Measurements from ENCODE around the gene CPNE6.
A peak's percentile ranks its signal among the peaks of the same experiment; 100 is the strongest.

CPNE6 gene

DNA sequence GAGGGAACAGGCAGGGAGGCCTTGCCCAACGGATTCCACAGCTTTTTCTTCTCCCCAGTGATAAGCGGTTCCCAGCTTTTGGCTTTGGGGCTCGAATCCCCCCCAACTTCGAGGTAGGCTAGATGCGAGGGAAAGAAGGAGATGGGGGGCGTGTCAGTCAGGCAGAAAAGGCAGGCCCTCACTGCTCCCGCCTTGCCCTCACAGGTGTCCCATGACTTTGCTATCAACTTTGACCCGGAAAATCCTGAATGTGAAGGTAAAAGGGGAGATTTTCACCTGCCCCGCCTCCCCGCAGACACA is 4.9 kb downstream of the CPNE6 start:
- no peak overlapping the region for H3K4me2 ChIP-seq (ENCODE audit: low read length)

GRCh38 chr14:24077086-24077485 is 5.7 kb downstream of the CPNE6 start:
- Histone ChIP-seq H3K36me3 (ENCODE audit: control insufficient read depth, insufficient read depth, low read length) (no peaks in the 10 kb centered on the region), H3K79me2 (no peaks in the 10 kb centered on the region), H3K27me3 (ENCODE audit: control insufficient read depth, insufficient read depth, low read length) (no peaks in the 10 kb centered on the region), H3K9me3 (ENCODE audit: control insufficient read depth, low read length) (no peaks in the 10 kb centered on the region), H3K4me2 (ENCODE audit: low read length) (no peak overlapping the region), H2AFZ (no peak overlapping the region), H3K4me1 (peaks cover 48% of the 10 kb centered on the region), H3K9ac (no peak overlapping the region), H3K4me3 (ENCODE audit: low read depth, low read length) (no peak overlapping the region), H3K27ac (no peak overlapping the region)
- TF ChIP-seq, protein P1, sequence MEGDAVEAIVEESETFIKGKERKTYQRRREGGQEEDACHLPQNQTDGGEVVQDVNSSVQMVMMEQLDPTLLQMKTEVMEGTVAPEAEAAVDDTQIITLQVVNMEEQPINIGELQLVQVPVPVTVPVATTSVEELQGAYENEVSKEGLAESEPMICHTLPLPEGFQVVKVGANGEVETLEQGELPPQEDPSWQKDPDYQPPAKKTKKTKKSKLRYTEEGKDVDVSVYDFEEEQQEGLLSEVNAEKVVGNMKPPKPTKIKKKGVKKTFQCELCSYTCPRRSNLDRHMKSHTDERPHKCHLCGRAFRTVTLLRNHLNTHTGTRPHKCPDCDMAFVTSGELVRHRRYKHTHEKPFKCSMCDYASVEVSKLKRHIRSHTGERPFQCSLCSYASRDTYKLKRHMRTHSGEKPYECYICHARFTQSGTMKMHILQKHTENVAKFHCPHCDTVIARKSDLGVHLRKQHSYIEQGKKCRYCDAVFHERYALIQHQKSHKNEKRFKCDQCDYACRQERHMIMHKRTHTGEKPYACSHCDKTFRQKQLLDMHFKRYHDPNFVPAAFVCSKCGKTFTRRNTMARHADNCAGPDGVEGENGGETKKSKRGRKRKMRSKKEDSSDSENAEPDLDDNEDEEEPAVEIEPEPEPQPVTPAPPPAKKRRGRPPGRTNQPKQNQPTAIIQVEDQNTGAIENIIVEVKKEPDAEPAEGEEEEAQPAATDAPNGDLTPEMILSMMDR (IDR thresholded peaks at IDR 0.05) = no peak

More for the DNA sequence above, 4.9 kb downstream of the CPNE6 start:
- H3K27ac ChIP-seq = no peak overlapping the region
- H2AFZ ChIP-seq = peak overlapping the region; percentile 28
- H3K4me3 ChIP-seq (ENCODE audit: low read depth, low read length) = no peak overlapping the region
- H3K36me3 ChIP-seq (ENCODE audit: control insufficient read depth, insufficient read depth, low read length) = no peaks in the 10 kb centered on the region
- no peaks in the 10 kb centered on the region for H3K27me3 ChIP-seq (ENCODE audit: control insufficient read depth, insufficient read depth, low read length)
- no peaks in the 10 kb centered on the region for H3K79me2 ChIP-seq
- H3K4me1 ChIP-seq = peaks cover 47% of the 10 kb centered on the region
- no peaks in the 10 kb centered on the region for H3K9me3 ChIP-seq (ENCODE audit: control insufficient read depth, low read length)
- no peak overlapping the region for H3K9ac ChIP-seq
- TF ChIP-seq, protein P1 (IDR thresholded peaks at IDR 0.05) = no peak

GRCh38 chr14:24078146-24078545 is 6.8 kb downstream of the CPNE6 start:
- Histone ChIP-seq H3K36me3 (ENCODE audit: control insufficient read depth, insufficient read depth, low read length) (no peaks in the 10 kb centered on the region), H3K4me1 (peaks cover 43% of the 10 kb centered on the region), H3K27ac (no peak overlapping the region), H3K4me3 (ENCODE audit: low read depth, low read length) (no peak overlapping the region), H3K79me2 (no peaks in the 10 kb centered on the region), H3K9me3 (ENCODE audit: control insufficient read depth, low read length) (no peaks in the 10 kb centered on the region), H3K9ac (no peak overlapping the region), H2AFZ (no peak overlapping the region), H3K27me3 (ENCODE audit: control insufficient read depth, insufficient read depth, low read length) (no peaks in the 10 kb centered on the region), H3K4me2 (ENCODE audit: low read length) (no peak overlapping the region)
- TF ChIP-seq, protein P1 (IDR thresholded peaks at IDR 0.05) = no peak

- no peak overlapping the region for H3K4me2 ChIP-seq (ENCODE audit: low read length)
- peak overlapping the region; percentile 97 for H3K27ac ChIP-seq
- peak overlapping the region; percentile 31 for H2AFZ ChIP-seq
- H3K4me1 ChIP-seq = peaks cover 34% of the 10 kb centered on the region
- H3K9ac ChIP-seq = no peak overlapping the region
- H3K36me3 ChIP-seq (ENCODE audit: control insufficient read depth, insufficient read depth, low read length) = no peaks in the 10 kb centered on the region
- H3K79me2 ChIP-seq = no peaks in the 10 kb centered on the region
- H3K27me3 ChIP-seq (ENCODE audit: control insufficient read depth, insufficient read depth, low read length) = no peaks in the 10 kb centered on the region
- TF ChIP-seq, protein P1 (IDR thresholded peaks at IDR 0.05) = no peak
- no peak overlapping the region for H3K4me3 ChIP-seq (ENCODE audit: low read depth, low read length)
- H3K9me3 ChIP-seq (ENCODE audit: control insufficient read depth, low read length) = no peaks in the 10 kb centered on the region
Measured at GRCh38 chr14:24079491-24080141, 8.3 kb downstream of the CPNE6 start.

- peaks cover 32% of the 10 kb centered on the region for H3K4me1 ChIP-seq
- H3K27ac ChIP-seq = peak overlapping the region; percentile 97
Measured at GRCh38 chr14:24080142-24080530, 8.8 kb downstream of the CPNE6 start.

More at GRCh38 chr14:24080142-24080530, 8.8 kb downstream of the CPNE6 start:
- H3K4me2 ChIP-seq (ENCODE audit: low read length) = no peak overlapping the region
- no peak overlapping the region for H3K4me3 ChIP-seq (ENCODE audit: low read depth, low read length)
- TF ChIP-seq, protein P1 (IDR thresholded peaks at IDR 0.05) = no peak
- H3K9me3 ChIP-seq (ENCODE audit: control insufficient read depth, low read length) = no peaks in the 10 kb centered on the region
- H3K79me2 ChIP-seq = no peaks in the 10 kb centered on the region
- no peak overlapping the region for H3K9ac ChIP-seq
- no peaks in the 10 kb centered on the region for H3K27me3 ChIP-seq (ENCODE audit: control insufficient read depth, insufficient read depth, low read length)
- H2AFZ ChIP-seq = peak overlapping the region; percentile 31
- H3K36me3 ChIP-seq (ENCODE audit: control insufficient read depth, insufficient read depth, low read length) = no peaks in the 10 kb centered on the region

Data from parathyroid adenoma (tissue), 2 donors.